HepG2 (cell line): ENCODE results near the gene ZNF17. TPM values are rescaled to one million over a fixed set of nuclear protein-coding genes. Genes with fewer than 3 reads are reported as not detected.

ENCODE experiments used
- DPF2 ChIP-seq: sonication (generic); formaldehyde crosslinking; IDR thresholded peaks from 2 replicates; pipeline ENCODE4 v1.4.0; 2020; ENCODE audit warnings: mild to moderate bottlenecking, low read depth, missing genetic modification reagents, borderline replicate concordance
- HNF4A ChIP-seq: sonication (generic); formaldehyde crosslinking; IDR thresholded peaks from 2 replicates; pipeline ENCODE4 v1.4.0; 2020; ENCODE audit warnings: missing genetic modification reagents
- HNRNPL ChIP-seq: fragments of 200-400 bp; formaldehyde crosslinking; IDR thresholded peaks from 2 replicates; pipeline ENCODE4 v1.6.1; 2017; ENCODE audit warnings: mild to moderate bottlenecking, low read depth, low read length
- HNRNPUL1 ChIP-seq: fragments of 200-400 bp; formaldehyde crosslinking; IDR thresholded peaks from 2 replicates; pipeline ENCODE4 v1.6.1; 2017; ENCODE audit warnings: low read depth, mild to moderate bottlenecking, low read length, moderate library complexity
- NFKB2 ChIP-seq: sonication (generic); formaldehyde crosslinking; IDR thresholded peaks from 2 replicates; pipeline ENCODE4 v1.4.0; 2020; ENCODE audit warnings: missing genetic modification reagents, borderline replicate concordance
- SATB2 ChIP-seq: sonication (generic); formaldehyde crosslinking; IDR thresholded peaks from 2 replicates; pipeline ENCODE4 v1.5.0; 2020; ENCODE audit warnings: missing genetic modification reagents
- SP140L ChIP-seq: sonication (generic); formaldehyde crosslinking; IDR thresholded peaks from 2 replicates; pipeline ENCODE4 v1.4.0; 2020; ENCODE audit warnings: missing genetic modification reagents, borderline replicate concordance
- ZFP36L2 ChIP-seq: sonication (generic); formaldehyde crosslinking; IDR thresholded peaks from 2 replicates; pipeline ENCODE4 v1.4.0; 2020; ENCODE audit warnings: missing genetic modification reagents
- ZNF10 ChIP-seq: sonication (generic); formaldehyde crosslinking; IDR thresholded peaks from 2 replicates; pipeline ENCODE4 v1.4.0; 2020; ENCODE audit warnings: mild to moderate bottlenecking, low read depth, missing genetic modification reagents, borderline replicate concordance
- ZNF143 ChIP-seq: sonication (generic); formaldehyde crosslinking; IDR thresholded peaks from 2 replicates; pipeline ENCODE4 v1.4.0; 2020; ENCODE audit warnings: missing genetic modification reagents
- ZNF207 ChIP-seq: fragments of 450-650 bp; IDR thresholded peaks from 2 replicates; pipeline ENCODE4 v1.6.1; 2016; ENCODE audit warnings: antibody characterized with exemption, borderline replicate concordance
- ZNF329 ChIP-seq: sonication (generic); formaldehyde crosslinking; IDR thresholded peaks from 2 replicates; pipeline ENCODE4 v1.9.0; 2021; ENCODE audit warnings: low read depth, mild to moderate bottlenecking, missing genetic modification reagents
- ZNF484 ChIP-seq: sonication (generic); formaldehyde crosslinking; IDR thresholded peaks from 2 replicates; pipeline ENCODE4 v1.5.1; 2020; ENCODE audit warnings: mild to moderate bottlenecking, low read depth, missing genetic modification reagents, borderline replicate concordance
- ZNF501 ChIP-seq: sonication (generic); formaldehyde crosslinking; IDR thresholded peaks from 2 replicates; pipeline ENCODE4 v1.5.1; 2020; ENCODE audit warnings: mild to moderate bottlenecking, moderate library complexity, missing genetic modification reagents
- ZNF775 ChIP-seq: sonication (generic); formaldehyde crosslinking; IDR thresholded peaks from 2 replicates; pipeline ENCODE4 v1.4.0; 2020; ENCODE audit warnings: missing genetic modification reagents, mild to moderate bottlenecking, moderate library complexity, borderline replicate concordance
- ZNF792 ChIP-seq: IDR thresholded peaks from 2 replicates; pipeline ENCODE4 v1.6.1; 2016
- polyA plus RNA-seq, 8 experiments: library from polyadenylated mRNA; depleted of rRNA in 3 of 8; stranded (reverse) in 7 of 8; unstranded in 1 of 8; fragments of >200 nt; fragmentation: Illumina TruSeq in 4 of 8; extraction: Trizol in 4 of 8; gene quantifications; 2 replicates each; pipeline versions ENCODE4 v1.2.1 to v1.2.3, GENCODE V29; 2011 to 2016; ENCODE audit warnings: low read depth in 4 of 8, missing spikeins in 1 of 8, mixed read lengths in 1 of 8; ENCODE audit not compliant: insufficient read depth in 1 of 8
- total RNA-seq, 5 experiments: library from RNA; depleted of rRNA; stranded (reverse); fragments of >200 nt; fragmentation: Illumina TruSeq; extraction: Trizol; gene quantifications; 2 replicates each; pipeline ENCODE4 v1.2.3, GENCODE V29; 2016; ENCODE audit warnings: low read depth in 1 of 5
- TF ChIP-seq, protein P1 (sequence below), 2 experiments: sonication (generic) in 1 of 2; formaldehyde crosslinking in 1 of 2; IDR thresholded peaks; 2 replicates each; pipeline versions ENCODE4 v1.6.1 to v1.9.0; 2014 to 2022; ENCODE audit warnings: antibody characterized with exemption in 1 of 2, borderline replicate concordance in 1 of 2, inconsistent platforms in 1 of 2, low read depth in 1 of 2, missing genetic modification reagents in 1 of 2
- TF ChIP-seq, protein P2 (sequence below): sonication (generic); formaldehyde crosslinking; IDR thresholded peaks from 2 replicates; pipeline ENCODE4 v1.5.1; 2020; ENCODE audit warnings: mild to moderate bottlenecking, missing genetic modification reagents, moderate library complexity
- TF ChIP-seq, protein P3 (sequence below): IDR thresholded peaks from 2 replicates; pipeline ENCODE4 v1.6.1; 2016; ENCODE audit warnings: low read depth

Gene ZNF17
- total and polyA plus RNA-seq, 2 of the 13 experiments (the other 11 are each of a cell fraction or from before 2014, with no cell fraction given) = 3.7 to 10.1 TPM

DNA sequence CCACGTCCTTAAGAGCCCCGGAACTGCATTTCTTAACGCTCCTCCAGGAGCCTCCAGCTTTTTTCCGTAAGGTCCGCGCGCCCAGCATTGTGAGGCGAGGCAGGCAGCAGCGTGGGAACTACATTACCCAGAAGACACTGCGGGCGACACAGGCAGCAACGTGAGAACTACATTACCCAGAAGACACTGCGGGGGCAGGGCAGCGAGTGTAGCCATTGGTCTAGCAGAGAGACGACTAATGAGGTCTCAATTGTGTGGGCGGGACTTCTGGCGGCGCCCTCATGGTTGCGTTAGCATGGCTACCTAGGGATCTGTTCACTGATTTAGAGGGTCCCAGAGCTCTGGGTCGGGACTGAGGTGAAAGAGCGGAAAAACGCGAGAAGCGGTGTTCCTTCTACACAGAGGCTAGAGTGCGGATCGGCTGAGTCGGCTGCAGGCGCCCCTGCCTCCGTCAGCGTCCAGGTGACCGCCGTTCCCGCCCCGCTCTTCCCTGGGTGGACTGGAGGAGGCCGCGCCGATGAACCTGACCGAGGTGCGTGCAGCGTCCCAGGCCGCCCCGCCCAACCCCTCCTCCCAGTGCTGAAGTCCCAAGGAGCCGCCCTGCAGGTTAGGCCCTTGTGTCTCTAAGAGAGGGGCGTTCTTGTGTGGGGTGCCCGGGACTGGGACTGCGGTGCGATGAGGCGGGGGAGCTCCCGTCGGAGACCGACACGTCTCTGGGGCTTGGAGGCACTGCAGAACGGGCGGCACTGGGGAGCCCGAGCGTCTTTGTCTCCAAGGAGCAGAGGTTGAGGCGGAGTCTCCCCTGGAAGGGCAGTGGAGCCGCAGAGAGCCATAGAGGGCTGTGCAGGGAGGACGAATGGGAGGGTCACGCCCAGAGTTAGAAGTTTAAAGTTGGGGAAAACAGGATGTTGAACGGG, 24.4 kb downstream of the ZNF17 start, which contains the start of gene ZNF749 (continued):
- no peak; the same call in 1 of the 2 replicates for TF ChIP-seq ZFP36L2 (CRISPR knock-in tag)
- TF ChIP-seq ZNF207 = no peak
- peak; percentile 82 for TF ChIP-seq ZNF501 (CRISPR knock-in tag)
- TF ChIP-seq SP140L (CRISPR knock-in tag) = no peak
- 0 out of 2 replicates have a peak, but pooled peaks have one; percentile 21 for TF ChIP-seq ZNF329 (CRISPR knock-in tag)
- 0 out of 2 replicates have a peak, but pooled peaks have one; percentile 15 for TF ChIP-seq ZNF792 (CRISPR knock-in tag)
- TF ChIP-seq ZNF484 (CRISPR knock-in tag) = no peak
- TF ChIP-seq, protein P1, sequence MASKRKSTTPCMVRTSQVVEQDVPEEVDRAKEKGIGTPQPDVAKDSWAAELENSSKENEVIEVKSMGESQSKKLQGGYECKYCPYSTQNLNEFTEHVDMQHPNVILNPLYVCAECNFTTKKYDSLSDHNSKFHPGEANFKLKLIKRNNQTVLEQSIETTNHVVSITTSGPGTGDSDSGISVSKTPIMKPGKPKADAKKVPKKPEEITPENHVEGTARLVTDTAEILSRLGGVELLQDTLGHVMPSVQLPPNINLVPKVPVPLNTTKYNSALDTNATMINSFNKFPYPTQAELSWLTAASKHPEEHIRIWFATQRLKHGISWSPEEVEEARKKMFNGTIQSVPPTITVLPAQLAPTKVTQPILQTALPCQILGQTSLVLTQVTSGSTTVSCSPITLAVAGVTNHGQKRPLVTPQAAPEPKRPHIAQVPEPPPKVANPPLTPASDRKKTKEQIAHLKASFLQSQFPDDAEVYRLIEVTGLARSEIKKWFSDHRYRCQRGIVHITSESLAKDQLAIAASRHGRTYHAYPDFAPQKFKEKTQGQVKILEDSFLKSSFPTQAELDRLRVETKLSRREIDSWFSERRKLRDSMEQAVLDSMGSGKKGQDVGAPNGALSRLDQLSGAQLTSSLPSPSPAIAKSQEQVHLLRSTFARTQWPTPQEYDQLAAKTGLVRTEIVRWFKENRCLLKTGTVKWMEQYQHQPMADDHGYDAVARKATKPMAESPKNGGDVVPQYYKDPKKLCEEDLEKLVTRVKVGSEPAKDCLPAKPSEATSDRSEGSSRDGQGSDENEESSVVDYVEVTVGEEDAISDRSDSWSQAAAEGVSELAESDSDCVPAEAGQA (IDR thresholded peaks at IDR 0.05; ENCODE audit: low read depth) = peak; percentile 76
- TF ChIP-seq, protein P1 (CRISPR knock-in tag; IDR thresholded peaks at IDR 0.05; ENCODE audit: borderline replicate concordance) = no peak
- TF ChIP-seq, protein P2, sequence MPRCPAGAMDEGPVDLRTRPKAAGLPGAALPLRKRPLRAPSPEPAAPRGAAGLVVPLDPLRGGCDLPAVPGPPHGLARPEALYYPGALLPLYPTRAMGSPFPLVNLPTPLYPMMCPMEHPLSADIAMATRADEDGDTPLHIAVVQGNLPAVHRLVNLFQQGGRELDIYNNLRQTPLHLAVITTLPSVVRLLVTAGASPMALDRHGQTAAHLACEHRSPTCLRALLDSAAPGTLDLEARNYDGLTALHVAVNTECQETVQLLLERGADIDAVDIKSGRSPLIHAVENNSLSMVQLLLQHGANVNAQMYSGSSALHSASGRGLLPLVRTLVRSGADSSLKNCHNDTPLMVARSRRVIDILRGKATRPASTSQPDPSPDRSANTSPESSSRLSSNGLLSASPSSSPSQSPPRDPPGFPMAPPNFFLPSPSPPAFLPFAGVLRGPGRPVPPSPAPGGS (CRISPR knock-in tag) = peak; percentile 22; the same call in 1 of the 2 replicates
- no peak for TF ChIP-seq DPF2 (CRISPR knock-in tag)
- TF ChIP-seq HNF4A = no peak
- TF ChIP-seq, protein P3, sequence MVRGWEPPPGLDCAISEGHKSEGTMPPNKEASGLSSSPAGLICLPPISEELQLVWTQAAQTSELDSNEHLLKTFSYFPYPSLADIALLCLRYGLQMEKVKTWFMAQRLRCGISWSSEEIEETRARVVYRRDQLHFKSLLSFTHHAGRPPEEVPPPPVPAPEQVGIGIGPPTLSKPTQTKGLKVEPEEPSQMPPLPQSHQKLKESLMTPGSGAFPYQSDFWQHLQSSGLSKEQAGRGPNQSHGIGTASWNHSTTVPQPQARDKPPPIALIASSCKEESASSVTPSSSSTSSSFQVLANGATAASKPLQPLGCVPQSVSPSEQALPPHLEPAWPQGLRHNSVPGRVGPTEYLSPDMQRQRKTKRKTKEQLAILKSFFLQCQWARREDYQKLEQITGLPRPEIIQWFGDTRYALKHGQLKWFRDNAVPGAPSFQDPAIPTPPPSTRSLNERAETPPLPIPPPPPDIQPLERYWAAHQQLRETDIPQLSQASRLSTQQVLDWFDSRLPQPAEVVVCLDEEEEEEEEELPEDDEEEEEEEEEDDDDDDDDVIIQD (CRISPR knock-in tag) = no peak
- peak; percentile 99 for TF ChIP-seq ZNF143 (CRISPR knock-in tag)
- no peak for TF ChIP-seq SATB2 (CRISPR knock-in tag)
- TF ChIP-seq ZNF775 (CRISPR knock-in tag) = no peak
- TF ChIP-seq NFKB2 (CRISPR knock-in tag) = no peak
- TF ChIP-seq ZNF10 = no peak
- no peak for TF ChIP-seq HNRNPUL1
- no peak for TF ChIP-seq HNRNPL
